ENCODE measurements around the gene ADCY3.

The ADCY3 gene

DNA sequence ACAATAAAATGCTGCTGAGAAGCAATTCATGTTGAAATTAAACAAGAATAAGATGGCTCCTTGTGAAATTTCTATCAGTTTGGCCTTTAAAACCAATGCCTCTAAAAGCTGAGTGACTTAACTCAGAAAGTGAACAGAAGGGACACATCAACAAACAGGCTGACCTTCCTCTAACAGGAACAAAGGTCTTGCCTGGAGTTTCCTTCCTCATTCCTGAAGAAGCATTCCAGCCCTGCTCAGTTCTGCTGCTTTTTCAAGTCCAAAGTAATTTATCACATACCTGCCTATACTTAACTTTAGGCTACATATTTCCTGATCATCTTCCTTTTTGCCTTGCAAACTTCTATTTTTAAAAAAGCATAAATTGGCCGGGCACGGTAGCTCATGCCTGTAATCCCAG lies 140.9 kb downstream of the ADCY3 start:
- Histone ChIP-seq H3K4me3 (ENCODE audit: low read length) (no peak overlapping the region), H3K9ac (ENCODE audit: low read depth, low read length) (no peak overlapping the region), H3K27ac (ENCODE audit: low read depth, low read length) (no peak overlapping the region), H3K4me1 (ENCODE audit: insufficient read depth, low read length) (peaks cover 13% of the 10 kb centered on the region; the same call in 1 of the 2 replicates), H3K9me3 (ENCODE audit: insufficient read depth, low read depth, low read length) (no peaks in the 10 kb centered on the region), H3K27me3 (ENCODE audit: insufficient read depth, low read length) (no peaks in the 10 kb centered on the region), H3K36me3 (ENCODE audit: insufficient read depth, low read length) (no peaks in the 10 kb centered on the region)
- WGBS, result 98% methylated on average over 2 of the region's 2 CpGs

DNA sequence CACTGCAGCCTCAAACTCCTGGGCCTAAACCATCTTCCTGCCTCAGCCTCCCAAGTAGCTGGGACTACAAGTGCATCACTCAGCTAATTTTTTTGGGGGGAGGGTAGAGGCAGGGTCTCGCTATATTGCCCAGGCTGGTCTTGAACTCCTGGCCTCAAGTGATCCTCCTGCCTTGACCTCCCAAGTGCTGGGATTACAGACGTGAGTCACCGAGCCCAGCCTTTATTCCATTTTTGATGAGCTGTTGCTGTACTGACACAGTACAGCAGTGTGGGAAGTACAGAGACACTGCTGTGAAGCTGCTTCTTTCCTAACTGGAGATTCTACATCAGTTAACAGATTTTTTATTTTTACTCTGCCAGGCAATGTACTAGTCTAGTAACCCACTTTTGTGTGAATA lies 145.7 kb downstream of the ADCY3 start:
- Histone ChIP-seq H3K9me3 (ENCODE audit: insufficient read depth, low read depth, low read length) (no peaks in the 10 kb centered on the region), H3K27me3 (ENCODE audit: insufficient read depth, low read length) (no peaks in the 10 kb centered on the region), H3K36me3 (ENCODE audit: insufficient read depth, low read length) (peaks cover 3% of the 10 kb centered on the region; the same call in 1 of the 2 replicates), H3K4me1 (ENCODE audit: insufficient read depth, low read length) (peaks cover 17% of the 10 kb centered on the region), H3K9ac (ENCODE audit: low read depth, low read length) (no peak overlapping the region), H3K27ac (ENCODE audit: low read depth, low read length) (no peak overlapping the region), H3K4me3 (ENCODE audit: low read length) (no peak overlapping the region)
- WGBS, result 89% methylated on average over 3 of the region's 3 CpGs

DNA sequence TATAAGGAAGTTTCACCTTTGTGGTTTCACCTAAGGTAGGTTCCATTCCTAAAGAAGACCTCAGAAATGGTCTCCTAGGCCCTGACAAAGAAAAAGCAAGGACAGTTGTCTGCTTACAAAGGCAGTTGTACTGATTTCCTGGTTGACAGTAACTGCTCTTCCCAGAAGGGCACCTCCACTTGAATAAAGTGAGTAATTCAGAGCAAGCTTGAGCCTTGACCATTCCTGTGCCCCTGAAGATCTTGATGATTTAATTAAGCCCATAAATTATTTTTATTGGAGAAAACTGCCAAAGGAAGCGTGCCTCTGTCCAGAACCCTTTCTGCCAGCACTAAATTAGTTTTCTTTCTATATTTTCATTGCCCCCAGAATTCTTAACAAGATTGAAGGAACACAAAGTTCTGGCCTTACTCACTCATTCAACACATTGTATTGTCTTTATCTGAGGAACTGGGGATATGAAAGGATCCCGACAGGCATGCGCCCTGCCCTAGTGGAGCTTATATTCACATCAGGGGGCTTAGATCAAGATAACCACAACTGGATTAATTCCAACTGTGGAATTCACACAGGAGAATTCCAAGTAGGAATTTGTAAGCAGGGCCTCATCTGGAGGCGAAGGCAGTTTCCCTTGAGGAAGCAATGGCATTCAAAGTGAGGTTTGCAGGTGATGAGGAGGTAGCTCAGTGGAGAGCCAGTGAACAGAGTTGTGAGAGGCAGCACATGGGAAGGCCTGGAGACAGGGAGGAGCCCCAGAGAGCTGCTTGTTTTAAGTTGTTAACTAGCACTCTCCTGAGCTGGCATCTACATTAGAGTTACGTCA lies 148.1 kb downstream of the ADCY3 start:
- H3K4me1 ChIP-seq (ENCODE audit: insufficient read depth, low read length), result peaks cover 8% of the 10 kb centered on the region; the same call in 1 of the 2 replicates
- 81% methylated on average over 5 of the region's 5 CpGs for WGBS
- no peaks in the 10 kb centered on the region for H3K27me3 ChIP-seq (ENCODE audit: insufficient read depth, low read length)
- H3K36me3 ChIP-seq (ENCODE audit: insufficient read depth, low read length), result peaks cover 3% of the 10 kb centered on the region; the same call in 1 of the 2 replicates
- peak overlapping the region; percentile 30; the same call in 1 of the 2 replicates for H3K27ac ChIP-seq (ENCODE audit: low read depth, low read length)
- H3K9me3 ChIP-seq (ENCODE audit: insufficient read depth, low read depth, low read length), result no peaks in the 10 kb centered on the region
- H3K4me3 ChIP-seq (ENCODE audit: low read length), result no peak overlapping the region
- no peak overlapping the region for H3K9ac ChIP-seq (ENCODE audit: low read depth, low read length)

DNA sequence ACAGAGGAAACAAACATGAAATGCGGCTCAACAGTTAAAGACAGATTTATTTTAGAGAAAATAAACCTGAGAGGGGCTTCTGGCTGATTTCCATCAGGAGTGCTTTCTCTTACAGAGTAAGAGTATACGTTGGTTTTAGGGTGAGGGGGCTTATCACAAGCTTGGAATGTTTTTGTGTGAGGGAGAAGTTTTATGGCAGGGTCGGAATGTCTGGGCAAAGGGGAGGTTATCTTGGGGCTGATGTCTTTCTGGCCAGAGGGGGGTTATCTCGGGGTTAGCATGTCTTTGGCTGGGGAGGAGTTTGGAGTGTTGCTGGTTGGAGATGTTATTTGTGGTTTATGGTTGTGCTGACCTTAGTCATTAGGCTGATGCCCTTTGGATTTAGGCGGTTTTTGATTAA lies 149.0 kb downstream of the ADCY3 start:
- H3K27me3 ChIP-seq (ENCODE audit: insufficient read depth, low read length), result no peaks in the 10 kb centered on the region
- peaks cover 4% of the 10 kb centered on the region; the same call in 1 of the 2 replicates for H3K4me1 ChIP-seq (ENCODE audit: insufficient read depth, low read length)
- no peak overlapping the region for H3K27ac ChIP-seq (ENCODE audit: low read depth, low read length)
- H3K9me3 ChIP-seq (ENCODE audit: insufficient read depth, low read depth, low read length), result no peaks in the 10 kb centered on the region
- no peak overlapping the region for H3K9ac ChIP-seq (ENCODE audit: low read depth, low read length)
- no peak overlapping the region for H3K4me3 ChIP-seq (ENCODE audit: low read length)
- 88% methylated on average over 5 of the region's 5 CpGs for WGBS
- peaks cover 3% of the 10 kb centered on the region; the same call in 1 of the 2 replicates for H3K36me3 ChIP-seq (ENCODE audit: insufficient read depth, low read length)

All from HUES64 (cell line).